Left ventricle myocardium superior (tissue), 1 donor: ENCODE results near the gene ATP2B2. TPM values are rescaled to one million over a fixed set of nuclear protein-coding genes. Genes with fewer than 3 reads are reported as not detected.

Experiments used
- ATAC-seq: fragments of 200-7000 bp; cut with Tn5 transposase; one replicate; pipeline ENCODE4 v1.9.1; 2020; ENCODE audit warnings: mild to moderate bottlenecking, moderate library complexity
- DNase-seq: peaks from one replicate; pipeline ENCODE4 v3.0.0-alpha.2; 2020
- intact Hi-C: fragments of 100-400 bp; cut with micrococcal nuclease; formaldehyde crosslinking; loops from one replicate; pipeline ENCODE4 v1.11.0; 2022
- total RNA-seq: library from RNA; stranded (reverse); fragmentation: NEBNext Ultra II Directional; extraction: Animal tissue kit (Norgen Biotek cat#: 25700); gene quantifications from one replicate; pipeline ENCODE4 v1.2.1, GENCODE V29; 2021
- donor health status: DM: no; HTN: yes; CAD: no; lungs with severe emphysema.

The ATP2B2 gene
- total RNA-seq, 1 donor from 2014 or later, result not detected

DNA sequence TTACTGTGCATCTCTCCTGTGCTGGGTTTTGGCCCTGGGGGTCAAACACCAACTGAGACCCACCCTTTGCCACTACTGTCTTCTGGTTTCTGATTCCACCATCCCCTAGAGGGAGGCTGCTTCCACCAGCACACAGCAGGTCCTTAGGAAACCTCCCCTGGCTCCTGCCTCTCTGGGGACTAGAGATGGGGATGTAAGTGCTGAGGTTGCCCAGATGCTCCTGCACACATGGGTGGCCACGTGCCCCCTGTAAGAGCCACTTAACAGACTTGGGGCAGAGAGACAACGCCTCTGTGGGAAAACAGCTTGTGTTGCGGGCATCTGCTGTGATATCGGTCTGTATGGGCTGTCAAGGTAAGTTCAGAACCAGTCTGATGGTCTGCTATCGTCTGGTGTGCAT is 83.4 kb downstream of the ATP2B2 start:
- ATAC-seq (no peak), DNase-seq (no peak)
- intact Hi-C loops, result no loop called here

DNA sequence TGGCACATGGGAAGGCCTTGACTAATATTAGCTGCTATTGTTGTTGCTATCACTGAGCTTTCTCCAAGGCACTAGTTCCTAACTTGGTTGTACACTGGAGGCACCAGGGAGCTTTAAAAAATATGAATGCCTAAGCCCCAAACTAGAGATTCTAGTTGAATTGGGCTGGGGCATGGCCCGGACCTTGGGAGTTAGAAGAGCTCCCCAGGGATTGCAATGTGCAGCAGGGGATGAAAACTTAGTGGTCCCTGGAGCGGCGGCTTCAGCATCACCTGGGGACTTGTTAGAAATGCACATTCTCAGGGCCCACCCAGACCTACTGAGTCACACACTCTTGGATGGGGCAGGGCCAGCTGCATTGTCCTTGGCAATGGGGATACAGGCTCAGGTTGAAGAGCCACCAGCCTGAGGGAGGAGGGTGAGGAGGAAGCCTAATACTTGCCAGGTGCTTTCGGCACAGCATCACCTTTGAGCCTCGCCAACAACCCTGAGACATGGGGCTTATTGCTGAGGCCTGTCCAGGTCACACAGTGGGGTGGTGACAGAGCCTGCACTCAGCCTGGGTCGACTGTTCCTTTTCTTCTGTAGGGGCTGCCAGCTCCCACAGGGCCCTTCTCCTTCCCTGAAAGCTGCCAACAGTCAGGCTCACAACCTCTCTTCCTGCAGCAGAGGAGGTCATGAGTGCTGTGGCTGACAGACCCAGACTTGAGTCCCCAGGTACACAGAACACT is 84.5 kb downstream of the ATP2B2 start:
- intact Hi-C loops, result no loop called here
- ATAC-seq, result no peak
- no peak for DNase-seq

DNA sequence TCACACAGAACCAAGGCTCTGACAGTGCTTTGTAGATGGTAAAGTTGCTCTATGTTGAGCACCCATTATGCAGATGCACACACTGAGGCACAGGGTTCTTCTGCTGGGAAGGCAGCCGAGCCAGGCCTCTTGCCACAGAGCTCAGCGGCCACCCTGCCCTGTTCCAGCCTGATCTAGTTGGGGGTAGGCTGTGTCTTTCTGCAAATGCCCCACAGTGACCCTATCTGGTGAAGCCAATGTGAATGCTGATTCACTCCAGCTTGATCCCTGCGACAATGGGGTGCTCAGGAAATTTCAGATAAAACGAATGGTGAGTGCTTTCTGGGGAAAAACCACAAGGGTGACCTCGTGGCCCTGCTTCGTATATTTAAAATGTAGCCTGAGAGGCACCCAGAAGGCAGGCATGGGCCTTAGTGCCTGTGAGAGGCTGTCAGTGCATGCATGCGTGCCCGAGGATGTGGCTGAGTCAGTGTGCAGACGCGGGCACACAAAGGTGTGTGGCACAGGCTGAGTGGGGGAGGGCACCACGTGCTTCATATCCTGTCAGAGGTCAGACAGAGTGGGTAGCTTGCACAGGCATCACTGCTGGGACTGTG is 85.7 kb downstream of the ATP2B2 start:
- DNase-seq, result no peak
- no peak for ATAC-seq
- intact Hi-C loops, result no loop called here

DNA sequence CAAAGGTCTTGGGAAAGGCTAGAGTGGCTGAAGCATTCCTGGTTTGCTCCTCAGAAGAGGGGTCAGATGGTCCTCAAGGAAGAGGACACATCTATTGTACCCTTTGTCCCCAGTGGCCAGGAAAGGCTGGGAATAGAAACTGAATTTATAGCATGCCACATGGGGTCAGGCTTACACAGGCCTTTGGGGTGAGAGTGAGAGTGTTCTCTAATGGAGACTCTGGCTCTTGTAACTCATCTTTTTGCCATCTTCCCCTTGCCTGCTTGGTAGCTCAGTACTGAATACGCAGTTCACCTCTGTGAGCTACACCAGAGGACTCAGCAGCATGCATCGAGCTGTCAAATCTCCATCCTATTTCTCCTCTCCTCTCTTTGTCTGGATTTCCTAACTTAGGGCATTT is 87.5 kb downstream of the ATP2B2 start:
- DNase-seq, result no peak

DNA sequence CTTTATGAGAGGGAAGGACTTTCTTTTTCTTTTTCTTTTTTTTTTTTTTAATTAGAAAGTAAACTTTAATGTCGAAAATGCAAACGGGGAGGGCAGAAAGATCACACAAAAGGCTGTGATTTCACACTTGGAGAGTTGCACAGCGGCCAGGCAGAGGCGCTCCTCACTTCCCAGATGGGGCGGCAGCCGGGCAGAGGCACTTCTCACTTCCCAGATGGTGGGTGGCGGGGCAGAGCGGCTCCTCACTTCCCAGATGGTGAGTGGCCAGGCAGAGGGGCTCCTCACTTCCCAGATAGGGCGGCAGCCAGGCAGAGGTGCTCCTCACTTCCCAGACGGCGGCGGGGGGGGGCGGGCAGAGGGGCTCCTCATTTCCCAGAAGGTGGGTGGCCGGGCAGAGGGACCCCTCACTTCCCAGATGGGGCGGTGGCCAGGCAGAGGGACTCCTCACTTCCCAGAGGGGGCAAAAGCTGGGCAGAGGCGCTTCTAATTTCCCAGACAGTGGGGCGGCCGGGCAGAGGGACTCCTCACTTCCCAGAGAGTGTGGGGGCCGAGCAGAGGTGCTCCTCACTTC is 88.6 kb downstream of the ATP2B2 start:
- no peak for ATAC-seq
- intact Hi-C loops, result no loop called here
- no peak for DNase-seq

More for the DNA sequence above, 87.5 kb downstream of the ATP2B2 start:
- ATAC-seq, result no peak
- intact Hi-C loops, result no loop called here

DNA sequence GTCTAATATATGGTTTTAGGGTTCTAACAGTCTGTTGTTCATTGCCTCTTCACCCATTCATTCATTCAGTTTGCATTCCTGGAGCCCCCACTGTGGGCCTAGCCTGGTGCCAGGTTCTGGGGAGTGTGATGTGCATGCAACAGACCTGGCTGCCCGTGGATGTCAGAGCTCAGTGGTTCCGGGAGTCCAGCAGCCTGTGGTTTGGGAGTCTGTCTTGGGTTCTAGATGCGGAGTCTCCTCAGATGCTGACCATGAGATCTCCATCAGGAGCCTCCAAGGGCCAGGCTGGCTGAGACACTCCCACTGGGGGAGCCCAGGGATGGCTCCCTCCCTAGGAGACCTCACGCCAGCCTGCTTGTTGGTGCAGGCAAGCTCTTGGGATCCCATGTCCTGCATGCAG is 92.3 kb downstream of the ATP2B2 start:
- DNase-seq (no peak), ATAC-seq (no peak)
- intact Hi-C loops, result no loop called here

DNA sequence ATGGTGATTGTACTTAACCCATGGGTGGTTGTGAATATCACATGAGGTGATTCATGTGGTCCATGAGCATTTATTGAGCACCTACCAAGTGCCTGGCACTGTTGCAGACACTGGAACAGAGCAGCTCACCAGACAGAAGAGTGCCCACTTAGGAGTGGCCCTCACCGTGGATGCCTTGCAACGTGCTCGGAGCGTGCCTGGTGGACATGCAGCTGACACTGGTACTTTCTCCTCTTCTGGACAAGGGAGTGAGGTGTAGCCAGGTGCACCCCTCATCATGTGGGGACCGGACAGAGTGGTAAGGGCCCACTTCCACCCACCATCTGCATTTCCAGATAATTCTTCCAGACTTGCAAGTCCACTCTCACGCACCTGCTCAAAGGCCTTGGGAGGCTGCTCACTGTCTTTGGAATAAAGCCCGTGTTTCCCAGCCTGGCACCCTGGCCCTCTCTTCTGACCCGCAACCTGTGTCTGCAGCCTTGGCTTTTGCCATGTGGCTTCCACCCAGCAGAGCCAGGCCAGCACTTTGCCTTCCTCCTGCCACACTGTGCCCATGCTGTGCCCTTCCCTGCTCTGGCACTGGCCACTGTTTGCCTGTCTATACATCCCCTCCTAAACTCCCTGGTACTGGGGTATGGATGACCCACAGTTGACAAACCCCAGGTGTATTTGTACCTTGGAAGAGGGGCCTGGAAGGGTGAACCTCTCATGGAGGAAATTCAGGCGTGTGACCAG is 93.6 kb downstream of the ATP2B2 start:
- DNase-seq, result no peak
- no peak for ATAC-seq
- intact Hi-C loops, result no loop called here

DNA sequence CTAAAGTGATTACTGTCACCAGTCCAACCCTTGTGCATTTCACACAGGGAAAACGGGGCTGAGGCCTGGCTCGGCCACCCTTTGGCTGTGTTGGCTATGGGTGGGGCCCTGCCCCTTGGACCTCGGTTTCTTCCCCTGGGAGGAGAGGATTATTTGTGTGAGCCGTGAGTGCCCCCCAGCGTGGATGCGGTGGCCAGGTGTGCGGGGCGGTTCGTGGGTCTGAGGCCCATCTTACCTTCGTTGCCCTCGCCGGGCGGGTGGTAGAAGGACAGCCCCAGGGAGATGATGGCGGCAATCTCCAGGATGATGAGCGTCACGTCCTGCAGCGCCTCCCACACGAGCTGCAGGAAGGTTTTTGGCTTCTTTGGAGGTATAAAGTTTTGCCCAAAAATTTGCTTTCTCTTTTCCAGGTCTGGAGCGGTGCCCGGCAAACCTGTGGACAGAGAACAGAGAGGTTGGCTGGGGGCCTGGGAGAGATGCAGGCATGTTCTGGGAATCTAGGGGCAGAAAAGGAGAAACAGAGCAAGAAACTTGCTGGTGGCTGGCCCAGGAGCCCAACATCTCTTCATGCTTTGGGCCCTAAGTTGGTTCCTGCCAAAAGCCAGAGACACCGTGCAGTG is 94.9 kb downstream of the ATP2B2 start:
- intact Hi-C loops, result no loop called here
- no peak for ATAC-seq
- DNase-seq, result no peak

DNA sequence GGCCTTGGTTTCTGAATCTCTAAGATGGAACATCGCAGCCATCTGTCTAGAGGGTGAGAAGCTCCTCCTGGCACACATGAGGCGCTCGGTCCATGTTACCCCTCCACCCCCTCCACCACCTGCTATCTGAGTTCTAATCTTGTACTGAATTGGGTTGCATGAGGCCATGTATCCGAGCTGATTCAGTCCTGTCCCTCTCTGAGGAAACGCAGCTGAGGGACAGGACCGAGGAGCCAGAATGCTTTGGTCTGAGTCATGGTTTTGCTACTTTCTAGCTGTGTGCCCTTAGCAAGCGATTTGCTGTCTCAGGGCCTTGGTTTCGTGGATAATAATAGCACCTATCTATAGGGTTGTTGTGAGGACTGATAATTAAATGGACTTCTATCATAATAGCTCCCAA is 96.7 kb downstream of the ATP2B2 start:
- no peak for DNase-seq
- intact Hi-C loops, result no loop called here
- ATAC-seq, result no peak

DNA sequence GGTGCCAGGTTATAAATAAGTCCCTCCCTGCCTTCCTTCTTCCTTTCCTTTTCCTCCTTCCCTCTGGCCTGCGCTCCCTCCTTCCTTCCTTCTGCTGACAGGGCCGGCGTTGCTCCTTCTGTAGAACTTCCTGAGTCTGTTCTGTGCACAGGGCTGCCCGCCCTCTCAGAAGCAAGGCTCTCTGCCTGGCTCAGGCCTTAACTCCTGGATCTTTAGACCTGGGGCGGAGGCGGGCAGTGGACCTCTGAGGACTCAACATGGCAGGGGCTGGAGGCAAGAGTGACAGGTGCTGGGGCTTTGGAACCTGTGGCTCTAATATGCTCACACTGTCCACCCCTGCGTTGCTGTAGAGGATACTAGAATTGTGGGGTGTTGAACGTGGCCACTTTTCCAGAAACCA is 98.0 kb downstream of the ATP2B2 start:
- no peak for DNase-seq
- intact Hi-C loops, result no loop called here
- ATAC-seq, result no peak

DNA sequence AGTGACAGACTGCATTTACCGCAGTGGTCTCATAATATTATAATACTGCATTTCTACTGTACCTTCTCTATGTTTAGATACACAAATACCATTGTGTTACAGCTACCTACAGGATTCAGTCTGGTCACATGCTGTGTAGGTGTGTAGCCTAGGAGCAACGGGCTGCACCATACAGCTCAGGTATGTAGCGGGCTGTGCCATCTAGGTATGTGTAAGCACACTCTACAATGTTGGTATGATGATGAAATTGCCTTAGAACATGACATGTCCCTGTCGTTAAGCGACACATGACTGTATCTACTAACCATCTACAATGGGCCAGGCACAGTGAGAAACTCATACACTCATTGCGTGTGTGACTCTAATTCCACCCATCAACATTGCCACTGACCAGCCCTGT is 99.0 kb downstream of the ATP2B2 start:
- intact Hi-C loops, result no loop called here
- ATAC-seq (no peak), DNase-seq (no peak)

DNA sequence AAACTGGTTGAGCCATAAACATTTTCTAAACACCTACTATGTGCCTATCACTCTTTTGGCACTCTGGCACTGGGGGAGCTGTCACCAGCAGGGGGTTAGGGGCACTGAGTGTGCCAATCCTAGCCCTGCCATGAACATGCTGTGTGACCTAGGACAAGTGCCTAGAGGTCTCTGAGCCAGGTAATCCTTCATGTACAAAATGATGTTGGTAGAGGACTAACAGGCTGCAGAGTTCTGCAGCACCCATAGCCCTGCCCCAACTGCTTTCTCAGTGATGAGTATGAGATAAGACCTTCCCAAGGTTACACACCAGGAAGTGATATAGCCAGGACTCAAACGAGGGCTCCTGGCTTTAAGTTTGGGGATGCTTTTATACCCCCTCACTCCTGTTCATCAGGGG is 99.6 kb downstream of the ATP2B2 start:
- DNase-seq, result no peak
- intact Hi-C loops, result no loop called here
- ATAC-seq, result no peak

DNA sequence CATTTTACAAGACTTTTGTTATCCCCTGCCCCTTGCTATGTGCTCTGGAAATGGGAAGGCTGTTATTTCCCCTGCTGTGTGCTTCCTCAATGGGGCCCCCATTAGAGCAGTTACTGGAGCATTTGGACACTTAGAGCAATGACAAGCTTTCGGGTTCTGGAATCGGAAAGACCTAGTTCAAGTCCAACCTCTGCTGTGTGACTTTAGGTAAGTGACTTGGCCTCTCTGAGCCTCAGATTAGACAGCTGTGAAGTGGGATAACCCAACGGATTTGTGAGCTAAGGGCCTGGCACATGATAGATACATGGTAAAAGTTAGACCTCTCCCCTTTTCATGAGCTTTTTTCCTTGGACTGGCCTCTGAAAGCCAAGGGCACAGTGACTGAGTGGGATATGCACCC is 100.5 kb downstream of the ATP2B2 start:
- DNase-seq (no peak), ATAC-seq (no peak)
- intact Hi-C loops, result no loop called here

DNA sequence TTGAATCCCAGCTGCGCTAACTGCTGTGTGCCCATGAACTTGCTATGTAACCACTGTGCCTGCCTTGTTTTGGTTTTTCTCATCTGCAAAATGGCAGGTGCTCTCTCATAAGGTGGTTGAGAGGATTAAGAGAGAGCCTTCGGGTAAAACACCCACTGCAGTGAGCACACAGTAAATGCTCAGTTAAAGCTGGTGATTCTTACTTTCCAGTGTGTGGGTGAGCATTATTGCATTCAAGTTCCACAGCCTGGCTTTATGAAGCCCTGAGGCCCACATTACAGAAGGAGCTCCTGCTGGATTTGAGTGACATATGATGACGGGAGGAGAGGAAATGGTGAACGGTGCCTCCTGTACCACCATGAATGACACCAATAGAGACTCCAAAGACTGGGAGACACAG is 101.0 kb downstream of the ATP2B2 start:
- ATAC-seq, result no peak
- DNase-seq, result no peak
- intact Hi-C loops, result no loop called here

DNA sequence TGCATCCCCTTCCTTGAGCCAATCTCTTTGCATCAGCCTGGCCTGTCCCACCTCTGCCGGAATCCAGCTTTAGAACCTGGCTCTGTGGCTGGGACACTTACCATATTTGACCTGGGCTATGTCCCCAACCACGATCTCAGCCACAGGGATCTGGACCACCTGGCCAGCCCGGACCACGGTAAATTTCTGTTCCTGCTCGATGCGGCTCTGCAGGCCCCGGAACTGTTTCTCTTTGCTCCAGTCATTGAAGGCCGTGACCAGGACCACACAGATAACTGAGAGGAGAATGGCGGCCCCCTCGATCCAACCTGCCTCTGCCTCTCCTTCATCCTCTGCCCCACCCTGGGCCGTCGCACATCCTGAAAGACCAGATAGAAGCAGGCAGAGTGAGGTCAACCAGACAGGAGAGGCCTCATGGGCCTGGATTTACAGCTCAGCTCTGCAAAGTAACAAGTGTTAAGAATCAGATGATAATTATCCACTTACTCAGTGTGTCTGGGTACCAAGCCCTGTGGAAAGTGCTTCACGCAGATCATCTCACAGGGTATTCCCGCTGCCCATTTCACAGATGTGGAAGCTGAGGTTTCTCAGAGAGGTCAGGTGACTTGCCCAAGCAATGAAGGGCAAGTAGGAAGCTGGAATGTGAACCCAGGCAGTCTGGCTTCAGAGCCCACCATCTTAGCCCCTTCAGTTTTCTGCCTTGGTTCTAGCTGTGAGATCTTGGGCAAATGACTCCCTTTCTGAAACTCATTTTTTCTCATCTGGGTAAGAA is 103.2 kb downstream of the ATP2B2 start:
- intact Hi-C loops, result no loop called here
- no peak for ATAC-seq
- no peak for DNase-seq

DNA sequence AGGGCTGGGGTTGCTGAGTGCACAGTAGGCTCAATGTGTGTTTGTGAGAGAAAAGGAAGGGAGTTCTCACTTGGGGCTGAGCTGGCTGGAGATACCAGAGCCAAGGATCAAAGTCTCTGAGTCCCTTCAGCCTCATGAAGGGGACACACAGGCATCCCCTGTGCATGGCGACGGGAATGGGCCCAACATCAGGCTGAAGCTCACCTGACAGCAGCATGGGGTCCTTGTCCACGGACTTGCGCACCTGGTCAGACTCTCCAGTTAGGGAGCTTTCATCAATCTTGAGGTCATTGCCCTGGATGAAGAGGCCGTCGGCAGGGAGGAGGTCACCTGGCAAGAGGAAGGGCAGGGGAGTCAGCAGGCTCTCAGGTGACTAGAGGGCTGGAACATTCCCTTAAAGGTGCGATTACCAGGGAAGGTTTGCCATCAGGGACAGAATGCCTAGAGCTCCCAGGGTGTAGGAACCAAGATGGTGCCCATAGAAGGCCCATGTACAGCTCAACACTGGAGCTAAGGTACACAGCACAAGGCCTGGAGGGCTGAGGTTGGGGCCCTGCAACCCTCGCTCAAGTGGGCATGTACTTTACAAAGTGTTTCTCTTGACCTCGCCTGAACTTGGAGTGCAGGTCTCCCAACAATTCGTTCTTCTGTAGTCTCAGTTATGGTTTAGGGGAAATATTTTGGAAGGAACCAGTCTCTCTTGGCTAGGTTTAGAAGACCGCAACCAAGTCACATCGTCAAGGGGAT is 104.5 kb downstream of the ATP2B2 start:
- intact Hi-C loops, result no loop called here
- DNase-seq, result no peak

DNA sequence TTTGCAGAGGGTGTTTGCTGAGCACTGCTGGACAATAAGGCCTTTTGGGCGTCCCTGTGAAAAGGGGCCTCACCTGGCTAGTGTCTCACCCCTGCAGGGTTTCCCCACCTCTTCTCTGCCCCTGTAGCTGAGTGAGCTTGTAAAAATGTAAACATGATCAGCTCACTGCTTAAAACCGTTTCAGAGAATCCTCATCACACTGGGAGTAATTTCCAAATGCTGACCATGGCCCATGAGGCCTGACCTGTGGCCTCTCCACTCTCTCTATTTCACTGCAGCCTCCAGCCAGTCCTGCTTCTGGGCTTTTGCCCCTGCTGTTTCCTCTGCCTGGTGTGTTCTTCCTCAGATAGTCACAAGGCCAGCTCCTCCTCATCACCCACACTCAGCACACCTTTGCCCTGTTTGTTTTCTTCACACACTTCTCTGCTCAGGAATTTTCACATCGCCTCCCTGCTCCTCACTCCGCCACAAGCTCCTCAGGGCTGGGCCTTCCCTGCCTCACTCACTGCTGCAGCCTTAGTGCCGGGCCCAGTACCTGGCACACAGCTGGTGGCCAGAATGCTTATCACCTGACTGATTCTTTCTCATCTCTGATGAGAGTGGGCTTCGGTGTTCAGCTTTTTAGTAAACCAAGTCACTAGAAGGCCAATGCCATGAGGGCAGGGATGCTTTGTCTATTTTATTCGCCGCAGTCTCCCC is 105.2 kb downstream of the ATP2B2 start:
- intact Hi-C loops, result no loop called here
- ATAC-seq (no peak), DNase-seq (no peak)

More for the DNA sequence above, 104.5 kb downstream of the ATP2B2 start:
- ATAC-seq, result no peak

DNA sequence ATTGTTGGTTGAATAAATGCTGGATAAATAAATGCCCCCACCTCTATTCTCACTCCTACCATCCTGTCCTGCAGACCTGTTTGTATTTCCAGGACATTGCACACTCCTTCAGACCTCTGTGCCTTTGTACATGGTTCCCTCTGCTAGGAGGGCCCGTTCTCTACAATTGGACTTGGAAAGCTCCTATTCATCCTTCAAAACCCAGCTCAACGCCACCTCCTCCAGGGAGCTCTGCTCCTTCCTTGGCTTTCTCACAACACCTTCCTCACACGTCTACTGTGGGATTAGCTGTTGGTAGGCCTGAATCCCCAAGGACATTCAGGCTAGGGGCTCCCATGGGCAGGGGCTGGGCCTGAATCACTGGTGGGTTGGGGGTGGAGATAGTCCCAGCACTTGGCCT is 105.8 kb downstream of the ATP2B2 start:
- no peak for ATAC-seq
- DNase-seq, result no peak
- intact Hi-C loops, result no loop called here
